Progenitor cell of endocrine pancreas (in vitro differentiated cells): ENCODE data around the gene PSMB2. TPM values are rescaled to one million over a fixed set of nuclear protein-coding genes. Genes with fewer than 3 reads are reported as not detected.

Source experiments
- DNase-seq: peaks from one replicate; pipeline ENCODE4 v3.0.0; 2021; ENCODE audit warnings: low spot score; ENCODE audit not compliant: unreplicated experiment
- H3K27ac Mint-ChIP-seq: 2 replicates; pipeline ENCODE4 v1.8.0; 2021; ENCODE audit warnings: mild to moderate bottlenecking, moderate library complexity, mixed read lengths
- H3K27me3 Mint-ChIP-seq: 2 replicates; pipeline ENCODE4 v1.8.0; 2021; ENCODE audit warnings: mixed read lengths
- H3K36me3 Mint-ChIP-seq: 2 replicates; pipeline ENCODE4 v1.8.0; 2022; ENCODE audit warnings: mixed read lengths; ENCODE audit not compliant: insufficient read depth
- H3K4me1 Mint-ChIP-seq: 2 replicates; pipeline ENCODE4 v1.8.0; 2021; ENCODE audit warnings: low read depth, mixed read lengths
- H3K4me3 Mint-ChIP-seq: 2 replicates; pipeline ENCODE4 v1.8.0; 2021; ENCODE audit warnings: low read depth, mild to moderate bottlenecking, moderate library complexity, mixed read lengths
- H3K9me3 Mint-ChIP-seq: 2 replicates; pipeline ENCODE4 v1.8.0; 2021; ENCODE audit warnings: low read depth, mixed read lengths
- total RNA-seq: library from RNA; stranded (reverse); gene quantifications from 2 replicates; pipeline ENCODE4 v1.2.1, GENCODE V29; 2021
- TF ChIP-seq, protein P1 (sequence below): fragments of 200-600 bp; sonication (generic); IDR thresholded peaks from one replicate; pipeline ENCODE4 v1.5.0; 2021; ENCODE audit warnings: antibody characterized with exemption, mild to moderate bottlenecking; ENCODE audit not compliant: unreplicated experiment

The PSMB2 gene
- total RNA-seq, 1 donor from 2014 or later: 70.4 TPM

DNA sequence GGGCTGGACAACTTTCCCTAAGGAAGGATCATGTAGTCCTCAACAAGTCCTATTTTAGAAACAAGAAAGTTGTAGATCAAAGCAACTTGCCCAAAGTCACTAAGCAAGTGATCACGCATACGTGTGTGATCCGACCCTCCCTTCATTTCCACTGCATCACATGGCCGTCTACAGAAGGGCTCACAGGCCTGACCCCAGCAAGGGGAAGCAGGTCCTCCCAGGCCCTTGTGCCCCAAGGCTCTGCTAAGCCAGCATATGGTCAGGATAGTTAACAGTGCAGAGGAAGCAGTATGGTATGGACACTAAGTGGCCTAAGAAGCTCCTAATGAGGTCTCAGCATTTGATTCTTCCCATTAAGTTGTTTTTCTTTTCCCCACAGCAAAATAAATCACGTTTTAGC, 43.5 kb downstream of the PSMB2 start:
- TF ChIP-seq, protein P1, sequence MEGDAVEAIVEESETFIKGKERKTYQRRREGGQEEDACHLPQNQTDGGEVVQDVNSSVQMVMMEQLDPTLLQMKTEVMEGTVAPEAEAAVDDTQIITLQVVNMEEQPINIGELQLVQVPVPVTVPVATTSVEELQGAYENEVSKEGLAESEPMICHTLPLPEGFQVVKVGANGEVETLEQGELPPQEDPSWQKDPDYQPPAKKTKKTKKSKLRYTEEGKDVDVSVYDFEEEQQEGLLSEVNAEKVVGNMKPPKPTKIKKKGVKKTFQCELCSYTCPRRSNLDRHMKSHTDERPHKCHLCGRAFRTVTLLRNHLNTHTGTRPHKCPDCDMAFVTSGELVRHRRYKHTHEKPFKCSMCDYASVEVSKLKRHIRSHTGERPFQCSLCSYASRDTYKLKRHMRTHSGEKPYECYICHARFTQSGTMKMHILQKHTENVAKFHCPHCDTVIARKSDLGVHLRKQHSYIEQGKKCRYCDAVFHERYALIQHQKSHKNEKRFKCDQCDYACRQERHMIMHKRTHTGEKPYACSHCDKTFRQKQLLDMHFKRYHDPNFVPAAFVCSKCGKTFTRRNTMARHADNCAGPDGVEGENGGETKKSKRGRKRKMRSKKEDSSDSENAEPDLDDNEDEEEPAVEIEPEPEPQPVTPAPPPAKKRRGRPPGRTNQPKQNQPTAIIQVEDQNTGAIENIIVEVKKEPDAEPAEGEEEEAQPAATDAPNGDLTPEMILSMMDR: no peak
- H3K4me3 Mint-ChIP-seq: no peak overlapping the region
- no peak overlapping the region for H3K27ac Mint-ChIP-seq
- H3K4me1 Mint-ChIP-seq: peaks cover 13% of the 10 kb centered on the region
- H3K36me3 Mint-ChIP-seq: peaks cover 4% of the 10 kb centered on the region
- H3K27me3 Mint-ChIP-seq: no peaks in the 10 kb centered on the region
- DNase-seq: no peak
- H3K9me3 Mint-ChIP-seq: no peaks in the 10 kb centered on the region

DNA sequence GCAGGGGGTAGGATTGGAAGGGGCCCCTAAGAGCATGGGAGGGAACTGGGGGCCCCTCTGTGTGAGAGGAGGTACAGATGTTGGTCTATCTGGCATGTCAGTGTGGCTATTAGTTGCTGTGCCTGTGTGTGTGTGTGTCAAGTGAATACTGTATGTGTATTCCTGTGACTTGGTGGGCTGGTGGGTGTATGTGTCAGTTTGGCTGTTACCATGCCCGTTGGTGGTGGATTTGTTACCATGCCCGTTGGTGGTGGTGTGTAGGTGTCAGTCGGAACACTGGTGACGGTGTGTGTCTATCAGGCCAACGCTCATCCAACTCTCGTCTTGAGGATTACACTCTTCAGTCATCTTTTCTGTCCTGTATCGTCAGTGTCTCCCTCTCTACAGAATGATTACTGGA, 45.6 kb downstream of the PSMB2 start:
- no peak overlapping the region for H3K27ac Mint-ChIP-seq
- H3K4me3 Mint-ChIP-seq: no peak overlapping the region
- no peaks in the 10 kb centered on the region for H3K9me3 Mint-ChIP-seq
- H3K27me3 Mint-ChIP-seq: no peaks in the 10 kb centered on the region
- no peak for DNase-seq
- TF ChIP-seq, protein P1: no peak
- H3K36me3 Mint-ChIP-seq: peaks cover 4% of the 10 kb centered on the region
- peaks cover 15% of the 10 kb centered on the region for H3K4me1 Mint-ChIP-seq

DNA sequence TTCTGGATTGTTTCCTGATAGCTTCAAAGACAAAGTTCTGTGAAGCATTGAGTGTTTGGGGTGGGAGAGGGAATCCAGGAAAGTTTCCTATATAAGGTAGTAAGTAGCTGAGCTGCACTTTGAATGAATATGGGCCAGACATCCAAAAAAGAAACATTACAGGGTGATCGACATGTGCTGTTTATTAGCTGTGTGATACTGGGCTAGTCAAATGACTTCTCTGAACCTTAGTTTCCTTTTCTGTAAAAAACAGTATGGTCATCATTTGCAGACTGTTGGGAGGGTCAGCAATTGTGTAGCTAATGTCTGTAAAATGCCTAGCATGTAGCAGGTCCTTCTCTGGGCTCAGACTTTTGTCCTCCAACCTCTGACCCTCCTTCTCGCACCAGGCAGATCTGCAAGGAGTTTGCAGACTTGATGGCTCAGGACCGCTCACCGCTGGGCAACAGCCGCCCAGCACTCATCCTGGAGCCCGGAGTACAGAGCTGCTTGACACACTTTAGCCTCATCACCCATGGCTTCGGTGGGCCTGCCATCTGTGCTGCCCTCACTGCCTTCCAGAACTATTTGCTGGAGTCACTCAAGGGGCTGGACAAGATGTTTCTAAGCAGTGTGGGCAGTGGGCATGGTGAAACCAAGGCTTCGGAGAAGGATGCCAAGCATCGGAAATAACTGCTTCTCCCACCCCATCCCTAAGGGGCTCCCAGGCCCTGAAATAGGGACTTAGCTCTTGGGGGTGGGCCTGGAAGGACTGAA, 47.1 kb downstream of the PSMB2 start:
- TF ChIP-seq, protein P1: no peak
- no peak overlapping the region for H3K4me3 Mint-ChIP-seq
- H3K9me3 Mint-ChIP-seq: no peaks in the 10 kb centered on the region
- DNase-seq: no peak
- H3K27me3 Mint-ChIP-seq: no peaks in the 10 kb centered on the region
- no peaks in the 10 kb centered on the region for H3K36me3 Mint-ChIP-seq
- peaks cover 15% of the 10 kb centered on the region for H3K4me1 Mint-ChIP-seq
- H3K27ac Mint-ChIP-seq: peak overlapping the region; percentile 18

DNA sequence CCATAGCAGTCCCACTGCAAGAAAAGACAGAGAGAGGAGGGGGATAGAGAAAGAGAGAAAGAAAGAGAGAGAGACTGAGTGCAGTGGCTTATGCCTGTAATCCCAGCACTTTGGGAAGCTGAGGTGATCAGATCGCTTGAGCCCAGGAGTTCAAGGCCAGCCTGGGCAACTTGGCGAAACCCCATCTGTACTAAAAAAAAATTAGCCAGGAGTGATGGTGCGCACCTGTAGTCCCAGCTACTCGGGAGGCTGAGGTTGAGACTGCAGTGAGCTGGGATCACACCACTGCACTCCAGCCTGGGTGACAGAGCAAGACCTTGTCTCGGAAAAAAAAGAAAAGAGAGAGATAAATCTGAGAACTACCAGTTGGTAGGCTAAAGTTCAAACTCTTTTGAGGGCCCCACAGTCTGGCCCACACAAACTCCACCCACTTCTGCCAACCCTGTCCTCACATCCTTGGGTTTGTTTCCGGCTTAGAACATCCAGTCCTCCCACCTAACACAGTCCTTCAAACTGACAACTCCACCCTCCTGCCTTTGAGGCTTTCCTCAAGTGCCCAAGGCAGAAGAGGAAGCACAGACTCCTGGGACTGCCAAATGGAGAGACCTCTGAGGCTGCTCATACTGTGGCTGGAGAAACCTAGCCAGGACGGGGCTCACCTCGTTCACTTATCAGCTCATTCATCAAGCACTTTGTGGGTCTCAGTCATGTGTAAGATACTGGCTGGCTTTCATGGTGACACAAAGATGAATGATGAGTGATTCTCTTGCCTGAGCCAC, 48.1 kb downstream of the PSMB2 start:
- Mint-ChIP-seq H3K36me3 (no peaks in the 10 kb centered on the region), H3K27ac (peak overlapping the region; percentile 51), H3K27me3 (no peaks in the 10 kb centered on the region), H3K9me3 (no peaks in the 10 kb centered on the region), H3K4me1 (peaks cover 13% of the 10 kb centered on the region), H3K4me3 (no peak overlapping the region)
- TF ChIP-seq, protein P1: no peak
- DNase-seq: no peak

DNA sequence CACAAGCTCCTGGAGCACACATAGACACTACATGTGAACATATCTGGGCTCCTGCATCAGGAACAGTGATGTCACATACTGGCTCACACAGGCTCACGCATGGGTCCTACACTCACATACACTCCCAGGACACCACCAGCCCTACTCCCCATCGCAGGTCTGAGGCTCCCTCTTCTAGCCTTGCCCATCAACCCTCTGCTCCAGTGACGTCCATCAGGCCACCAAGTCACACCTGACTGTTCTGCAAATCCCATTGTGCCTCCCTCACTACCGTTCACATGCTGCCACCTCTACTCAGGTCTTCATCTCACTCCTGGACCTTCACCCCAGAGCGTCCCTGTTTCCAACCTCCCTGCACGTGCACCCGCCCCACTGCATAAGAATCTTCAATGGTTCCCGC, 50.1 kb downstream of the PSMB2 start:
- H3K27ac Mint-ChIP-seq: no peak overlapping the region
- H3K36me3 Mint-ChIP-seq: no peaks in the 10 kb centered on the region
- no peak overlapping the region for H3K4me3 Mint-ChIP-seq
- H3K4me1 Mint-ChIP-seq: peaks cover 13% of the 10 kb centered on the region
- TF ChIP-seq, protein P1: no peak
- no peak for DNase-seq
- no peaks in the 10 kb centered on the region for H3K9me3 Mint-ChIP-seq
- H3K27me3 Mint-ChIP-seq: peaks cover 3% of the 10 kb centered on the region
